Activated T-cell treated with anti-CD3 and anti-CD28 coated beads, Interleukin-2, amount 50 U/mL, for 4 hours (primary cell): Measurements from ENCODE around the gene ZBTB20. TPM values are rescaled to one million over a fixed set of nuclear protein-coding genes. Genes with fewer than 3 reads are reported as not detected.

ENCODE experiments used
- ATAC-seq, 2 donors: fragments of 200-7000 bp; cut with Tn5 transposase; one replicate each; pipeline ENCODE4 v1.10.0; 2021
- DNase-seq: peaks from one replicate; pipeline ENCODE4 v3.0.0-alpha.2; 2020
- H3K27me3 Mint-ChIP-seq: one replicate; pipeline ENCODE4 v1.8.0; 2021; ENCODE audit warnings: low read depth, mixed read lengths
- H3K36me3 Mint-ChIP-seq: one replicate; pipeline ENCODE4 v1.8.0; 2022; ENCODE audit warnings: mixed read lengths; ENCODE audit not compliant: insufficient read depth
- H3K4me1 Mint-ChIP-seq: one replicate; pipeline ENCODE4 v1.8.0; 2021; ENCODE audit warnings: low read depth, mixed read lengths
- H3K4me3 Mint-ChIP-seq: one replicate; pipeline ENCODE4 v1.8.0; 2021; ENCODE audit warnings: mild to moderate bottlenecking, moderate library complexity, mixed read lengths
- H3K9me3 Mint-ChIP-seq: one replicate; pipeline ENCODE4 v1.8.0; 2021; ENCODE audit warnings: mixed read lengths
- total RNA-seq, 3 donors: library from RNA; stranded (reverse); gene quantifications; one replicate each; pipeline ENCODE4 v1.2.1, GENCODE V29; 2021

The ZBTB20 gene
- total RNA-seq, 3 donors from 2014 or later = 0.91 to 2.8 (median 1.8) TPM

- no peak for ATAC-seq
These were observed 286.6 kb downstream of the ZBTB20 start for GRCh38 chr3:114860531-114860930.

GRCh38 chr3:114858329-114858728, 288.8 kb downstream of the ZBTB20 start:
- peaks cover 11% of the 10 kb centered on the region for H3K4me1 Mint-ChIP-seq

More at GRCh38 chr3:114860531-114860930, 286.6 kb downstream of the ZBTB20 start:
- Mint-ChIP-seq H3K4me1 (peaks cover 31% of the 10 kb centered on the region), H3K9me3 (no peaks in the 10 kb centered on the region), H3K36me3 (peaks cover 5% of the 10 kb centered on the region), H3K27me3 (no peaks in the 10 kb centered on the region), H3K4me3 (no peak overlapping the region)
- no peak for DNase-seq

GRCh38 chr3:114857299-114857701, 289.8 kb downstream of the ZBTB20 start:
- peaks cover 8% of the 10 kb centered on the region for H3K4me1 Mint-ChIP-seq
- H3K36me3 Mint-ChIP-seq = peaks cover 9% of the 10 kb centered on the region
- H3K27me3 Mint-ChIP-seq = no peaks in the 10 kb centered on the region
- H3K9me3 Mint-ChIP-seq = no peaks in the 10 kb centered on the region
- DNase-seq (no peak), ATAC-seq (no peak)
- H3K4me3 Mint-ChIP-seq = no peak overlapping the region

More at GRCh38 chr3:114858329-114858728, 288.8 kb downstream of the ZBTB20 start:
- Mint-ChIP-seq H3K27me3 (no peaks in the 10 kb centered on the region), H3K4me3 (no peak overlapping the region), H3K9me3 (no peaks in the 10 kb centered on the region), H3K36me3 (peaks cover 11% of the 10 kb centered on the region)
- ATAC-seq = no peak
- no peak for DNase-seq

- Mint-ChIP-seq H3K36me3 (peaks cover 9% of the 10 kb centered on the region), H3K4me1 (peaks cover 6% of the 10 kb centered on the region), H3K9me3 (no peaks in the 10 kb centered on the region), H3K27me3 (no peaks in the 10 kb centered on the region), H3K4me3 (no peak overlapping the region)
- ATAC-seq (no peak), DNase-seq (no peak)
These were observed 290.3 kb downstream of the ZBTB20 start for GRCh38 chr3:114856835-114857234.

- no peak for DNase-seq
- no peak overlapping the region for H3K4me3 Mint-ChIP-seq
- no peaks in the 10 kb centered on the region for H3K9me3 Mint-ChIP-seq
- peaks cover 2% of the 10 kb centered on the region for H3K4me1 Mint-ChIP-seq
- no peaks in the 10 kb centered on the region for H3K27me3 Mint-ChIP-seq
- ATAC-seq = no peak
- peaks cover 8% of the 10 kb centered on the region for H3K36me3 Mint-ChIP-seq
These were observed 291.2 kb downstream of the ZBTB20 start for GRCh38 chr3:114855839-114856238.

GRCh38 chr3:114852966-114853365, 294.1 kb downstream of the ZBTB20 start:
- no peak overlapping the region for H3K4me3 Mint-ChIP-seq
- DNase-seq (no peak), ATAC-seq (no peak)
- peaks cover 11% of the 10 kb centered on the region for H3K36me3 Mint-ChIP-seq
- no peaks in the 10 kb centered on the region for H3K27me3 Mint-ChIP-seq
- peaks cover 2% of the 10 kb centered on the region for H3K4me1 Mint-ChIP-seq
- H3K9me3 Mint-ChIP-seq = no peaks in the 10 kb centered on the region

- Mint-ChIP-seq H3K36me3 (peaks cover 11% of the 10 kb centered on the region), H3K4me1 (peaks cover 2% of the 10 kb centered on the region), H3K27me3 (no peaks in the 10 kb centered on the region), H3K4me3 (no peak overlapping the region), H3K9me3 (no peaks in the 10 kb centered on the region)
- no peak for ATAC-seq
- no peak for DNase-seq
These were observed 296.2 kb downstream of the ZBTB20 start for GRCh38 chr3:114850898-114851297.

GRCh38 chr3:114848643-114849350, 298.3 kb downstream of the ZBTB20 start:
- Mint-ChIP-seq H3K9me3 (no peaks in the 10 kb centered on the region), H3K36me3 (peaks cover 8% of the 10 kb centered on the region), H3K4me1 (no peaks in the 10 kb centered on the region), H3K27me3 (no peaks in the 10 kb centered on the region), H3K4me3 (no peak overlapping the region)
- DNase-seq (no peak), ATAC-seq (no peak)

- ATAC-seq (no peak), DNase-seq (no peak)
- Mint-ChIP-seq H3K27me3 (no peaks in the 10 kb centered on the region), H3K9me3 (no peaks in the 10 kb centered on the region), H3K36me3 (peaks cover 6% of the 10 kb centered on the region), H3K4me3 (no peak overlapping the region), H3K4me1 (no peaks in the 10 kb centered on the region)
These were observed 299.0 kb downstream of the ZBTB20 start for GRCh38 chr3:114848082-114848481.

- H3K36me3 Mint-ChIP-seq = peaks cover 9% of the 10 kb centered on the region
- ATAC-seq (no peak), DNase-seq (no peak)
- H3K4me3 Mint-ChIP-seq = no peak overlapping the region
- H3K27me3 Mint-ChIP-seq = no peaks in the 10 kb centered on the region
- no peaks in the 10 kb centered on the region for H3K4me1 Mint-ChIP-seq
- H3K9me3 Mint-ChIP-seq = no peaks in the 10 kb centered on the region
These were observed 299.5 kb downstream of the ZBTB20 start for GRCh38 chr3:114847564-114847963.

GRCh38 chr3:114846779-114847178, 300.3 kb downstream of the ZBTB20 start:
- Mint-ChIP-seq H3K27me3 (no peaks in the 10 kb centered on the region), H3K36me3 (peaks cover 10% of the 10 kb centered on the region), H3K4me3 (no peak overlapping the region), H3K9me3 (no peaks in the 10 kb centered on the region), H3K4me1 (no peaks in the 10 kb centered on the region)
- ATAC-seq (no peak), DNase-seq (no peak)

- H3K4me3 Mint-ChIP-seq = no peak overlapping the region
- ATAC-seq (no peak), DNase-seq (no peak)
- no peaks in the 10 kb centered on the region for H3K9me3 Mint-ChIP-seq
- H3K36me3 Mint-ChIP-seq = peaks cover 15% of the 10 kb centered on the region
- H3K4me1 Mint-ChIP-seq = no peaks in the 10 kb centered on the region
- H3K27me3 Mint-ChIP-seq = no peaks in the 10 kb centered on the region
These were observed 300.8 kb downstream of the ZBTB20 start for GRCh38 chr3:114846252-114846651.

- no peak overlapping the region for H3K4me3 Mint-ChIP-seq
- H3K4me1 Mint-ChIP-seq = no peaks in the 10 kb centered on the region
- DNase-seq = no peak
These were observed 305.6 kb downstream of the ZBTB20 start for GRCh38 chr3:114841515-114841914.

GRCh38 chr3:114839476-114839875, 307.6 kb downstream of the ZBTB20 start:
- H3K4me1 Mint-ChIP-seq = no peaks in the 10 kb centered on the region

More at GRCh38 chr3:114841515-114841914, 305.6 kb downstream of the ZBTB20 start:
- no peaks in the 10 kb centered on the region for H3K9me3 Mint-ChIP-seq
- no peak for ATAC-seq
- H3K27me3 Mint-ChIP-seq = no peaks in the 10 kb centered on the region
- peaks cover 19% of the 10 kb centered on the region for H3K36me3 Mint-ChIP-seq

GRCh38 chr3:114838025-114838424, 309.1 kb downstream of the ZBTB20 start:
- H3K4me1 Mint-ChIP-seq = no peaks in the 10 kb centered on the region
- H3K27me3 Mint-ChIP-seq = no peaks in the 10 kb centered on the region
- H3K36me3 Mint-ChIP-seq = peaks cover 17% of the 10 kb centered on the region
- ATAC-seq (no peak), DNase-seq (no peak)
- no peak overlapping the region for H3K4me3 Mint-ChIP-seq
- no peaks in the 10 kb centered on the region for H3K9me3 Mint-ChIP-seq

More at GRCh38 chr3:114839476-114839875, 307.6 kb downstream of the ZBTB20 start:
- no peaks in the 10 kb centered on the region for H3K27me3 Mint-ChIP-seq
- ATAC-seq = no peak
- H3K9me3 Mint-ChIP-seq = no peaks in the 10 kb centered on the region
- H3K36me3 Mint-ChIP-seq = peaks cover 19% of the 10 kb centered on the region
- DNase-seq = no peak
- no peak overlapping the region for H3K4me3 Mint-ChIP-seq
